Activated CD4-positive, alpha-beta T cell treated with anti-CD3 and anti-CD28 coated beads for 36 hours (primary cell): ENCODE results near the gene RERE. TPM values are rescaled to one million over a fixed set of nuclear protein-coding genes. Genes with fewer than 3 reads are reported as not detected.
A peak's percentile ranks its signal among the peaks of the same experiment; 100 is the strongest.
"Not testable (repeated sequence)": the region's sequence is repeated elsewhere in the genome, so short reads cannot be mapped to it uniquely, and the experiment has no call there.

Experiments used
- ATAC-seq: fragments of 200-7000 bp; cut with Tn5 transposase; one replicate; pipeline ENCODE4 v1.10.0; 2021; ENCODE audit warnings: mild to moderate bottlenecking, moderate library complexity
- CTCF ChIA-PET: fragments of 350-600 bp; sonication (Branson Sonifier 250); formaldehyde crosslinking; loops from one replicate; lab custom pipeline; 2021; ENCODE audit warnings: antibody characterized with exemption; lab: Charles Lee
- POLR2A ChIA-PET: fragments of 350-600 bp; sonication (Branson Sonifier 250); formaldehyde crosslinking; loops from one replicate; lab custom pipeline; 2021; ENCODE audit warnings: antibody characterized with exemption, inconsistent platforms; lab: Charles Lee
- DNase-seq: peaks from one replicate; pipeline ENCODE4 v3.0.0-alpha.2; 2020
- H3K27ac Mint-ChIP-seq: one replicate; pipeline ENCODE4 v1.8.0; 2021; ENCODE audit warnings: mixed read lengths
- H3K27me3 Mint-ChIP-seq: one replicate; pipeline ENCODE4 v1.8.0; 2021; ENCODE audit warnings: mixed read lengths
- H3K36me3 Mint-ChIP-seq: one replicate; pipeline ENCODE4 v1.8.0; 2021; ENCODE audit warnings: low read depth, mixed read lengths
- H3K4me1 Mint-ChIP-seq: one replicate; pipeline ENCODE4 v1.8.0; 2021; ENCODE audit warnings: mixed read lengths
- H3K4me3 Mint-ChIP-seq: one replicate; pipeline ENCODE4 v1.8.0; 2021; ENCODE audit warnings: mild to moderate bottlenecking, moderate library complexity, mixed read lengths
- H3K9me3 Mint-ChIP-seq: one replicate; pipeline ENCODE4 v1.8.0; 2021; ENCODE audit warnings: low read depth, mixed read lengths
- intact Hi-C, 2 experiments: fragments of 100-400 bp; cut with DNase I in 1 of 2; cut with micrococcal nuclease in 1 of 2; formaldehyde crosslinking; loops; one replicate each; pipeline versions ENCODE4 v1.14.2 to v1.15.1; 2022 to 2024; cut with DNase I, micrococcal nuclease
- total RNA-seq, 2 experiments: library from RNA; stranded (reverse); gene quantifications; one replicate each; pipeline ENCODE4 v1.2.3, GENCODE V29; 2021

RERE gene
- total RNA-seq, 2 experiments from 2014 or later, result 57.4 to 71.6 TPM

- ChIA-PET POLR2A (no interaction called here), CTCF (no interaction called here)
- Mint-ChIP-seq H3K27me3 (no peaks in the 10 kb centered on the region), H3K4me1 (peaks cover 43% of the 10 kb centered on the region), H3K4me3 (no peak overlapping the region), H3K36me3 (peaks cover 19% of the 10 kb centered on the region), H3K27ac (no peak overlapping the region), H3K9me3 (peaks cover 10% of the 10 kb centered on the region)
- intact Hi-C loops, result no loop called here
- DNase-seq (no peak), ATAC-seq (no peak)
Observed at GRCh38 chr1:8598060-8598724, 219.2 kb downstream of the RERE start.

DNA sequence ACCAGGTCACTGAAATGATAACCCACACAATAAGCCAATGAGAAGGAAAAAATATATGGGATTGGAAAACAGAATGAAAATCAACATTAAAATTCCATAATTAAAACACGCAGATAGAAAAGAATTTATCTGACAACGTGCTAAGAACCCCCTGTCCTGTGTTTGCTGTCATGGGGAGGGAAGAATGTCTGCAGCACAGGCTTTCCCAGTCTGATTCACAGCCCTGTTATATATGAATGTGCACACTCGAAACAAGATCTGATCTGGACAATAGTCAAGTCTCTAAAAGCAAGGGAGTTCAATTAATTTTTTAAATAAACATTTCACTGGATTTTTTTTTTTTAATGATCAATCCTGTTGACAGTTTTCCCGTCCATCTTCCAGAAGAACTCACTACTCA is 220.0 kb downstream of the RERE start:
- no peak for ATAC-seq
- intact Hi-C loops, result no loop called here
- DNase-seq, result no peak
- H3K9me3 Mint-ChIP-seq, result peaks cover 13% of the 10 kb centered on the region
- POLR2A ChIA-PET, result no interaction called here
- H3K4me1 Mint-ChIP-seq, result peaks cover 36% of the 10 kb centered on the region
- CTCF ChIA-PET, result interaction anchor here (1.3 kb wide), 1 partner anchor 36 kb away, joined by 4 read pairs; no protein-coding TSS in a partner anchor
- peaks cover 23% of the 10 kb centered on the region for H3K36me3 Mint-ChIP-seq
- H3K4me3 Mint-ChIP-seq, result no peak overlapping the region
- no peak overlapping the region for H3K27ac Mint-ChIP-seq
- no peaks in the 10 kb centered on the region for H3K27me3 Mint-ChIP-seq

DNA sequence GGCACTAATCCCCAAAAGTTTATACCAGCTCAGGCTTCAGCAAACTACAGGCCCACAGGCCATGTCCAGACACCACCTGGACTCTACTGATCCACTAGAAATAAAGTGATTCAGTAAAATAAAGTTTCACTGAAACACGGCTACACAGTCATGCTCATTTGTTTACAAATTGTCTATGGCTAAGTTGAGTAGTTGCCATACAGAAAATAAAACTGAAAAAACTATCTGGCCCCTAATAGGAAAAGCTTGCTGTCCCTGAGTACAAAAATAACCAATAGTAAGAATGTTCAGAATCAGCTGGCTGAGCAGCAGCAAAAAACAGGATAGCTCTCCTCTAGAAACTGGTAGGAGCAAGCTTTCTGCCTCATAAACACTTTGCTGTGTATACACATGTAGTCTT is 221.5 kb downstream of the RERE start:
- ChIA-PET CTCF (interaction anchor here (0.6 to 1.5 kb wide), 3 partner anchors 26 to 131 kb away, joined by 3 read pairs; no protein-coding TSS in a partner anchor), POLR2A (no interaction called here)
- ATAC-seq, result peak; percentile 26
- Mint-ChIP-seq H3K27me3 (no peaks in the 10 kb centered on the region), H3K4me3 (no peak overlapping the region), H3K4me1 (peaks cover 32% of the 10 kb centered on the region), H3K36me3 (peaks cover 19% of the 10 kb centered on the region), H3K27ac (no peak overlapping the region), H3K9me3 (peaks cover 11% of the 10 kb centered on the region)
- intact Hi-C loops, result no loop called here
- no peak for DNase-seq

DNA sequence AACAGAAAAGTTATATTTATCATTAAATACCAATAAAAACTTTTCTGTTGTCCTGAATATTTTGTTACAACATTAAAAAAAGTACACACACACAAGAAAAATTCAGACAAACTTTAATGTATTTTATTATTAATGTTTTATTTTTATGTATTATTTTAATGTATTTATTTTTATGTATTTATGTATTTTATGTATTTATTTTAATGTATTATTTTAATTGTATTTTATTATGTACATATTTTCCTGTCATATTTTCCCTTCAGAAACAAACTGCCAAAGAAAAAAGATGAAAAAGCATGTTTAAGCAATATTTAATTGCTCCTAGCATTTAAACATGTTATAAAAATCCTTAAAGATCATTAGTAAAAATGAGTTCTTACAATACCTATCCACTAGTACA is 222.1 kb downstream of the RERE start:
- intact Hi-C loops, result no loop called here
- H3K27me3 Mint-ChIP-seq, result no peaks in the 10 kb centered on the region
- DNase-seq (no peak), ATAC-seq (no peak)
- CTCF ChIA-PET, result interaction anchor here (1.0 kb wide), 1 partner anchor 26 kb away, joined by 3 read pairs; no protein-coding TSS in a partner anchor
- H3K27ac Mint-ChIP-seq, result no peak overlapping the region
- H3K4me3 Mint-ChIP-seq, result no peak overlapping the region
- POLR2A ChIA-PET, result no interaction called here
- peaks cover 34% of the 10 kb centered on the region for H3K4me1 Mint-ChIP-seq
- peaks cover 11% of the 10 kb centered on the region for H3K9me3 Mint-ChIP-seq
- H3K36me3 Mint-ChIP-seq, result peaks cover 22% of the 10 kb centered on the region

GRCh38 chr1:8593292-8593691 is 224.1 kb downstream of the RERE start:
- H3K27ac Mint-ChIP-seq, H3K4me3 Mint-ChIP-seq, ATAC-seq, intact Hi-C loops, H3K27me3 Mint-ChIP-seq, DNase-seq, POLR2A ChIA-PET: not testable (repeated sequence)
- CTCF ChIA-PET, result interaction anchor here (0.7 to 1.1 kb wide), 2 partner anchors 31 to 77 kb away, joined by 3 to 4 read pairs; no protein-coding TSS in a partner anchor
- Mint-ChIP-seq H3K36me3 (peaks cover 21% of the 10 kb centered on the region), H3K9me3 (peaks cover 11% of the 10 kb centered on the region), H3K4me1 (peaks cover 41% of the 10 kb centered on the region)

- Mint-ChIP-seq H3K4me1 (peaks cover 50% of the 10 kb centered on the region), H3K9me3 (peaks cover 11% of the 10 kb centered on the region), H3K27me3 (no peaks in the 10 kb centered on the region), H3K27ac (no peak overlapping the region), H3K4me3 (no peak overlapping the region), H3K36me3 (peaks cover 19% of the 10 kb centered on the region)
- ChIA-PET CTCF (no interaction called here), POLR2A (no interaction called here)
- no peak for DNase-seq
- no peak for ATAC-seq
- intact Hi-C loops, result no loop called here
Observed at GRCh38 chr1:8591569-8591968, 225.9 kb downstream of the RERE start.

DNA sequence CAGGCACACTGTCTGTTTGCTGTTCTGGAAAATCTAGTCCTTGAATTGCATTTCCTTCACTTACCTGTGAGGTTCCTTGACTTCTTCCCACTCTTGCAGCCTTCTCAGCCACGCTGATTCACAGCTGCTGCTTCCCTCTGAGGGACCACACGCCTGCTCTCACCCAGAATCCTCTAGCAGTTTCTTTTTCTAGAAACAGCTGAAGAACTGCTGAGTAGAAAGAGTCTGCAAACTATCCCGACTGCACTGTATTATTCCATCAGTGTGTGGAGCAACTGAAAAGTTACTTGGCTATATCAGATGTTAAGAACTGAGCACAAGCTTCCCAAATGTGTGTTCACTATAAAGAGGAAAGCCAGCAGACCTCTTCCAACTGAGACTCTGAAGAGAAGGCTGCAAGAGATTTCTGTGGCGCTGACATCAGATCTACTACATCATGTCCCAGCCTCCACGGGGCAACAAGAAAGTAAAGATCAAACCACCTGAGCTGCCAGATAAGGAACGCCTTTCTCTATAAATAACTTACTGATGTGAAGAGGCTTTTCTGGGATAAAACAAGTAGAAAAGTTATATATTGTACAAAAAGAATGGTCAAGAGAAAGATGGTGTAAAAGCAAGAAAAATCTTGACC is 226.6 kb downstream of the RERE start:
- Mint-ChIP-seq H3K27ac (peak overlapping the region; percentile 39), H3K36me3 (peaks cover 19% of the 10 kb centered on the region), H3K4me3 (no peak overlapping the region), H3K4me1 (peaks cover 43% of the 10 kb centered on the region), H3K9me3 (peaks cover 11% of the 10 kb centered on the region), H3K27me3 (no peaks in the 10 kb centered on the region)
- ATAC-seq (peak; percentile 47), DNase-seq (no peak)
- intact Hi-C loops, result no loop called here
- POLR2A ChIA-PET, result no interaction called here
- CTCF ChIA-PET, result no interaction called here

DNA sequence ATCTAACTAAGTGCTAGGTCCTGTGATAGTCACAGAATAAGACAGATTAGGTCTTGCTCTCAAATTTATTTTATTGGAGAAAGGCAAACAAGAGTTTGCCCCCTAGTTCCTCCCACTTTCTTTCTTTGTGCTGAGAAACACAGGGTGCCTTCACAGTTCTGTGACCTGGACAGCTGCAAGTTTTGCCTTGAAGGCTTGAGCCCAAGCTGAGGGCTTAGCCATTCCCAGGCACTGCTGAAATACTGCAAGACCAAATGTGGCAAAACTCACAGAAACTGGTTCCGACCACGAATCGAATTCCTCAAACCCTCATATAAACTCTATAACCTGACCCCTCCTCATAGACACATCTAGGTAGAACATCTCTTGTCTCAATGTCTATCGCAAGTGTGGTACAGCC is 227.9 kb downstream of the RERE start:
- ChIA-PET CTCF (interaction anchor here (0.6 to 0.7 kb wide), 2 partner anchors 29 to 137 kb away, joined by 3 read pairs; no protein-coding TSS in a partner anchor), POLR2A (no interaction called here)
- ATAC-seq (no peak), DNase-seq (no peak)
- H3K27me3 Mint-ChIP-seq, result no peaks in the 10 kb centered on the region
- peaks cover 42% of the 10 kb centered on the region for H3K4me1 Mint-ChIP-seq
- intact Hi-C loops, result no loop called here
- H3K4me3 Mint-ChIP-seq, result no peak overlapping the region
- H3K27ac Mint-ChIP-seq, result no peak overlapping the region
- H3K9me3 Mint-ChIP-seq, result peaks cover 11% of the 10 kb centered on the region
- H3K36me3 Mint-ChIP-seq, result peaks cover 19% of the 10 kb centered on the region

- POLR2A ChIA-PET, result interaction anchor here (0.6 kb wide), 1 partner anchor 209 kb away, joined by 3 read pairs; no protein-coding TSS in a partner anchor
- peaks cover 39% of the 10 kb centered on the region for H3K4me1 Mint-ChIP-seq
- peaks cover 6% of the 10 kb centered on the region for H3K36me3 Mint-ChIP-seq
- intact Hi-C loops, result no loop called here
- DNase-seq (no peak), ATAC-seq (peak; percentile 59)
- H3K27me3 Mint-ChIP-seq, result no peaks in the 10 kb centered on the region
- no peak overlapping the region for H3K27ac Mint-ChIP-seq
- CTCF ChIA-PET, result interaction anchor here (0.5 to 1.6 kb wide), 7 partner anchors 12 to 318 kb away, joined by 3 to 4 read pairs (median 3); no protein-coding TSS in a partner anchor
- peaks cover under 1% of the 10 kb centered on the region for H3K9me3 Mint-ChIP-seq
- H3K4me3 Mint-ChIP-seq, result no peak overlapping the region
Observed at GRCh38 chr1:8587784-8588183, 229.7 kb downstream of the RERE start.

- POLR2A ChIA-PET, result no interaction called here
- no peak for DNase-seq
- intact Hi-C loops, result no loop called here
Observed at GRCh38 chr1:8586438-8586837, 231.0 kb downstream of the RERE start.

GRCh38 chr1:8584316-8584715 is 233.1 kb downstream of the RERE start:
- Mint-ChIP-seq H3K27me3 (no peaks in the 10 kb centered on the region), H3K4me3 (no peak overlapping the region), H3K4me1 (peaks cover 20% of the 10 kb centered on the region), H3K36me3 (peaks cover 3% of the 10 kb centered on the region), H3K27ac (no peak overlapping the region), H3K9me3 (no peaks in the 10 kb centered on the region)
- ATAC-seq (no peak), DNase-seq (no peak)
- intact Hi-C loops, result no loop called here
- ChIA-PET POLR2A (interaction anchor here (0.6 to 0.7 kb wide), 2 partner anchors 85 to 159 kb away, joined by 3 to 4 read pairs; no protein-coding TSS in a partner anchor), CTCF (interaction anchor here (0.7 to 1.2 kb wide), 2 partner anchors 10 to 26 kb away, joined by 3 read pairs; no protein-coding TSS in a partner anchor)

More at GRCh38 chr1:8586438-8586837, 231.0 kb downstream of the RERE start:
- ATAC-seq, result no peak
- Mint-ChIP-seq H3K4me1 (peaks cover 33% of the 10 kb centered on the region), H3K27ac (no peak overlapping the region), H3K4me3 (no peak overlapping the region), H3K9me3 (no peaks in the 10 kb centered on the region), H3K27me3 (no peaks in the 10 kb centered on the region), H3K36me3 (peaks cover 5% of the 10 kb centered on the region)
- CTCF ChIA-PET, result interaction anchor here (0.7 to 1.7 kb wide), 5 partner anchors 13 to 604 kb away, joined by 3 to 8 read pairs (median 4); no protein-coding TSS in a partner anchor
